GM19023 (cell line): ENCODE measurements around the gene ACER2.

Experiments
- ATAC-seq: cut with Tn5 transposase; IDR thresholded peaks from one replicate; pipeline ENCODE4 v1.9.1; 2021; ENCODE audit warnings: mild to moderate bottlenecking, moderate library complexity; ENCODE audit not compliant: unreplicated experiment

The ACER2 gene

GRCh38 chr9:19451240-19452087 lies 42.7 kb downstream of the ACER2 start:
- ATAC-seq, result peak; percentile 92

GRCh38 chr9:19456426-19456825 lies 47.6 kb downstream of the ACER2 start:
- ATAC-seq, result no peak

- peak; percentile 85 for ATAC-seq
Measured at GRCh38 chr9:19456996-19457692, 48.3 kb downstream of the ACER2 start.

GRCh38 chr9:19457693-19458009 lies 48.8 kb downstream of the ACER2 start:
- peak; percentile 29 for ATAC-seq

GRCh38 chr9:19460243-19460642 lies 51.4 kb downstream of the ACER2 start:
- no peak for ATAC-seq

- ATAC-seq, result no peak
Measured at GRCh38 chr9:19461135-19461534, 52.3 kb downstream of the ACER2 start.

- ATAC-seq, result peak; percentile 19
Measured at GRCh38 chr9:19464061-19464763, 55.4 kb downstream of the ACER2 start.

- peak; percentile 94 for ATAC-seq
Measured at GRCh38 chr9:19464764-19465585, 56.2 kb downstream of the ACER2 start.

- ATAC-seq, result no peak
Measured at GRCh38 chr9:19465586-19466279, 56.9 kb downstream of the ACER2 start.

GRCh38 chr9:19466280-19466639 lies 57.5 kb downstream of the ACER2 start:
- ATAC-seq, result no peak

GRCh38 chr9:19469271-19469670 lies 60.5 kb downstream of the ACER2 start:
- ATAC-seq, result no peak

GRCh38 chr9:19470567-19470966 lies 61.8 kb downstream of the ACER2 start:
- no peak for ATAC-seq

GRCh38 chr9:19470981-19471650 lies 62.3 kb downstream of the ACER2 start:
- no peak for ATAC-seq

- peak; percentile 70 for ATAC-seq
Measured at GRCh38 chr9:19471737-19472648, 63.2 kb downstream of the ACER2 start.

GRCh38 chr9:19473605-19474004 lies 64.8 kb downstream of the ACER2 start:
- no peak for ATAC-seq

- ATAC-seq, result no peak
Measured at GRCh38 chr9:19479874-19480273, 71.1 kb downstream of the ACER2 start.

- ATAC-seq, result no peak
Measured at GRCh38 chr9:19480345-19480744, 71.5 kb downstream of the ACER2 start.

GRCh38 chr9:19481121-19481870 lies 72.5 kb downstream of the ACER2 start:
- no peak for ATAC-seq
